ENCODE results near the gene ROM1. TPM values are rescaled to one million over a fixed set of nuclear protein-coding genes. Genes with fewer than 3 reads are reported as not detected.
"Not testable (repeated sequence)": the region's sequence is repeated elsewhere in the genome, so short reads cannot be mapped to it uniquely, and the experiment has no call there.

The ROM1 gene
- total RNA-seq, 1 experiment from 2014 or later, result 2.7 TPM

DNA sequence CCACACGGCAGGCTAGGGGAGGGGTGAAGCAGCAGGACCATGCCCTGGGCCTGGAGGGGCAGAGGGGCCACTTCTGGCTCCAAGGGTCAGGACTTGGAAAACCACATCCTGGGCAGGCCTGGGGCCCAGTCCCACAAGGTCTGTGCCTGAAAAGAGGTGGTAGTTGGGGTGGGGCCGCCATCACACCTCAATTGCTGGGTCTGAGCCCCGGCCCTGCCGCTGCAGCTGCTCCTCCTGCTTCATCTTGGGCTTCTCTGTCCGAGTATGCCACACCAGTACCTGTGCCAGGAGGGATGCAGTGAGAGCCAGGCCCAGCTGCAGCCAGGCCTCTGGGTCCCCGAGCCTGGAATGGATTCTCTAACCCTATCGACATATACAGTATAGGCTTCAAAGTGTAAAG, 2.5 kb downstream of the ROM1 start:
- Histone ChIP-seq H3K27ac (ENCODE audit: low read length) (no peak overlapping the region), H3K36me3 (ENCODE audit: control insufficient read depth, insufficient read depth, low read length) (no peaks in the 10 kb centered on the region; the same call in 1 of the 2 replicates), H3K4me3 (ENCODE audit: low read depth in 2 of 2, low read length in 2 of 2) (no peak overlapping the region), H3K9me3 (ENCODE audit: control insufficient read depth, insufficient read depth, low read depth, low read length) (no peaks in the 10 kb centered on the region), H3K4me1 (ENCODE audit: control insufficient read depth, insufficient read depth, low read length) (peaks cover 21% of the 10 kb centered on the region), H3K27me3 (ENCODE audit: control insufficient read depth, insufficient read depth, low read length) (no peaks in the 10 kb centered on the region)
- no peak for DNase-seq (ENCODE audit: low read depth, low spot score)
- no peak for ATAC-seq
- intact Hi-C loops (cut with micrococcal nuclease; ENCODE audit: unreplicated experiment) (no loop called here), in situ Hi-C loops (cut with HindIII; ENCODE audit: low pct_unique_long_range_greater_than_20kb, low sequenced_read_pairs) (no loop called here)
- BruUV-seq (replicated peaks), result no TSS peak
- POLR2A ChIA-PET, result no interaction called here
- CTCF ChIA-PET, result no interaction called here
- TF ChIP-seq TCF7L2 (IDR thresholded peaks at IDR 0.05; ENCODE audit: low read depth, low read length) (no peak), SIN3A (IDR thresholded peaks at IDR 0.05; ENCODE audit: borderline replicate concordance, insufficient read depth, low read depth, low read length) (no peak), POLR2AphosphoS5 (IDR thresholded peaks at IDR 0.05; ENCODE audit: low read depth, low read length) (no peak), CTCF (IDR thresholded peaks at IDR 0.05) (no peak)
- TF ChIP-seq, protein P1, sequence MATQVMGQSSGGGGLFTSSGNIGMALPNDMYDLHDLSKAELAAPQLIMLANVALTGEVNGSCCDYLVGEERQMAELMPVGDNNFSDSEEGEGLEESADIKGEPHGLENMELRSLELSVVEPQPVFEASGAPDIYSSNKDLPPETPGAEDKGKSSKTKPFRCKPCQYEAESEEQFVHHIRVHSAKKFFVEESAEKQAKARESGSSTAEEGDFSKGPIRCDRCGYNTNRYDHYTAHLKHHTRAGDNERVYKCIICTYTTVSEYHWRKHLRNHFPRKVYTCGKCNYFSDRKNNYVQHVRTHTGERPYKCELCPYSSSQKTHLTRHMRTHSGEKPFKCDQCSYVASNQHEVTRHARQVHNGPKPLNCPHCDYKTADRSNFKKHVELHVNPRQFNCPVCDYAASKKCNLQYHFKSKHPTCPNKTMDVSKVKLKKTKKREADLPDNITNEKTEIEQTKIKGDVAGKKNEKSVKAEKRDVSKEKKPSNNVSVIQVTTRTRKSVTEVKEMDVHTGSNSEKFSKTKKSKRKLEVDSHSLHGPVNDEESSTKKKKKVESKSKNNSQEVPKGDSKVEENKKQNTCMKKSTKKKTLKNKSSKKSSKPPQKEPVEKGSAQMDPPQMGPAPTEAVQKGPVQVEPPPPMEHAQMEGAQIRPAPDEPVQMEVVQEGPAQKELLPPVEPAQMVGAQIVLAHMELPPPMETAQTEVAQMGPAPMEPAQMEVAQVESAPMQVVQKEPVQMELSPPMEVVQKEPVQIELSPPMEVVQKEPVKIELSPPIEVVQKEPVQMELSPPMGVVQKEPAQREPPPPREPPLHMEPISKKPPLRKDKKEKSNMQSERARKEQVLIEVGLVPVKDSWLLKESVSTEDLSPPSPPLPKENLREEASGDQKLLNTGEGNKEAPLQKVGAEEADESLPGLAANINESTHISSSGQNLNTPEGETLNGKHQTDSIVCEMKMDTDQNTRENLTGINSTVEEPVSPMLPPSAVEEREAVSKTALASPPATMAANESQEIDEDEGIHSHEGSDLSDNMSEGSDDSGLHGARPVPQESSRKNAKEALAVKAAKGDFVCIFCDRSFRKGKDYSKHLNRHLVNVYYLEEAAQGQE (IDR thresholded peaks at IDR 0.05; ENCODE audit: insufficient read depth in 1 of 2, low read depth in 2 of 2, low read length in 1 of 2), result no peak

DNA sequence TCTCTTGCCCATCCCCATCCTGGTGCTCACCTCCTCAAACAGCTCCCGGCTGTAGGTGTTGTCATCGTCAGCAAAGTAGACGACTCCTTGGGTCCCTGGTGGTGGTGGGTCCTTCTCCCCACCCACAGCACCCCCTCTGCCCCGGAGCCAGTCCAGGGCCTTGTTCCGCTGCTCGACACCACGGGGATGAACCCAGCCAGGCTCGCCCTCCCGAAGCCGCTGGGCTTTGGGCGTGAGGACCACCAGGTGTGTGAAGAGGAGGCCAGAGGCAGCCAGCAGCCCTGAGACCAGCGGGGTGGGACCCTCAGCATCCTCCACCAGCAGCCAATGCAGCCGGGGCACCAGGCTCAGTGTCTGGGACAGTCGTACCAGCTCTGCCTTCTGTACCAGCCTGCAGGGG, 3.9 kb downstream of the ROM1 start:
- DNase-seq (ENCODE audit: low read depth, low spot score); intact Hi-C loops (cut with micrococcal nuclease; ENCODE audit: unreplicated experiment); BruUV-seq (replicated peaks); ATAC-seq; in situ Hi-C loops (cut with HindIII; ENCODE audit: low pct_unique_long_range_greater_than_20kb, low sequenced_read_pairs); H3K9me3 ChIP-seq (ENCODE audit: control insufficient read depth, insufficient read depth, low read depth, low read length); H3K36me3 ChIP-seq (ENCODE audit: control insufficient read depth, insufficient read depth, low read length); H3K4me3 ChIP-seq (ENCODE audit: low read depth in 2 of 2, low read length in 2 of 2); POLR2A ChIA-PET; H3K27me3 ChIP-seq (ENCODE audit: control insufficient read depth, insufficient read depth, low read length); H3K27ac ChIP-seq (ENCODE audit: low read length): not testable (repeated sequence)
- peaks cover 19% of the 10 kb centered on the region for H3K4me1 ChIP-seq (ENCODE audit: control insufficient read depth, insufficient read depth, low read length)
- CTCF ChIA-PET, result interaction anchor here (0.5 to 0.6 kb wide), 2 partner anchors 46 to 83 kb away, joined by 3 to 7 read pairs; no protein-coding TSS in a partner anchor

GRCh38 chr11:62621027-62621566, 8.0 kb downstream of the ROM1 start:
- DNase-seq (ENCODE audit: low read depth, low spot score) (no peak), ATAC-seq (no peak)
- in situ Hi-C loops (cut with HindIII; ENCODE audit: low pct_unique_long_range_greater_than_20kb, low sequenced_read_pairs), result no loop called here
- TF ChIP-seq CTCF (IDR thresholded peaks at IDR 0.05) (no peak), SIN3A (IDR thresholded peaks at IDR 0.05; ENCODE audit: borderline replicate concordance, insufficient read depth, low read depth, low read length) (no peak), POLR2AphosphoS5 (IDR thresholded peaks at IDR 0.05; ENCODE audit: low read depth, low read length) (no peak)
- TF ChIP-seq, protein P1 (IDR thresholded peaks at IDR 0.05; ENCODE audit: insufficient read depth in 1 of 2, low read depth in 2 of 2, low read length in 1 of 2), result no peak
- intact Hi-C loops (cut with micrococcal nuclease; ENCODE audit: unreplicated experiment), result no loop called here
- CTCF ChIA-PET, result no interaction called here
- peaks cover 14% of the 10 kb centered on the region for H3K4me1 ChIP-seq (ENCODE audit: control insufficient read depth, insufficient read depth, low read length)
- no TSS peak for BruUV-seq (replicated peaks)
- H3K36me3 ChIP-seq (ENCODE audit: control insufficient read depth, insufficient read depth, low read length), result peaks cover 4% of the 10 kb centered on the region; the same call in 1 of the 2 replicates
- H3K27ac ChIP-seq (ENCODE audit: low read length), result peak overlapping the region; percentile 98
- POLR2A ChIA-PET, result interaction anchor here (0.7 kb wide), 1 partner anchor 78 kb away, joined by 3 read pairs; no protein-coding TSS in a partner anchor
- H3K4me3 ChIP-seq (ENCODE audit: low read depth in 2 of 2, low read length in 2 of 2), result peak overlapping the region; percentile 81 to 94
- H3K27me3 ChIP-seq (ENCODE audit: control insufficient read depth, insufficient read depth, low read length), result no peaks in the 10 kb centered on the region
- no peaks in the 10 kb centered on the region for H3K9me3 ChIP-seq (ENCODE audit: control insufficient read depth, insufficient read depth, low read depth, low read length)

Measured in Panc1 (cell line).